Mononuclear cell (primary cell): ENCODE measurements around the gene WDR20. TPM values are rescaled to one million over a fixed set of nuclear protein-coding genes. Genes with fewer than 3 reads are reported as not detected.

ENCODE experiments used
- H3K27me3 ChIP-seq: 2 replicates; pipeline ENCODE4 v1.6.0; 2011; ENCODE audit warnings: low read length, control low read depth; ENCODE audit not compliant: insufficient read depth
- H3K4me1 ChIP-seq: 2 replicates; pipeline ENCODE4 v1.5.1; 2011; ENCODE audit warnings: mild to moderate bottlenecking, low read length, control low read depth; ENCODE audit not compliant: insufficient read depth
- H3K4me3 ChIP-seq: 2 replicates; pipeline ENCODE4 v1.5.1; 2011; ENCODE audit warnings: mild to moderate bottlenecking, low read length, moderate library complexity
- H3K9me3 ChIP-seq: 2 replicates; pipeline ENCODE4 v1.5.1; 2011; ENCODE audit warnings: low read depth, mild to moderate bottlenecking, control low read depth, low read length
- total RNA-seq: library from RNA; depleted of rRNA; stranded (reverse); fragments of >200 nt; gene quantifications from one replicate; pipeline ENCODE4 v1.2.3, GENCODE V29; 2012

WDR20 gene
- total RNA-seq, 1 donor: 30.0 TPM

- no peaks in the 10 kb centered on the region for H3K27me3 ChIP-seq
- no peaks in the 10 kb centered on the region for H3K9me3 ChIP-seq
- no peaks in the 10 kb centered on the region for H3K4me1 ChIP-seq
- no peak overlapping the region for H3K4me3 ChIP-seq
These were observed 70.8 kb downstream of the WDR20 start for GRCh38 chr14:102210421-102211042.

- Histone ChIP-seq H3K27me3 (no peaks in the 10 kb centered on the region), H3K4me3 (no peak overlapping the region), H3K9me3 (no peaks in the 10 kb centered on the region), H3K4me1 (no peaks in the 10 kb centered on the region)
These were observed 71.5 kb downstream of the WDR20 start for GRCh38 chr14:102211240-102211639.

- Histone ChIP-seq H3K4me1 (no peaks in the 10 kb centered on the region), H3K27me3 (no peaks in the 10 kb centered on the region), H3K9me3 (no peaks in the 10 kb centered on the region), H3K4me3 (no peak overlapping the region)
These were observed 72.7 kb downstream of the WDR20 start for GRCh38 chr14:102212356-102212755.

DNA sequence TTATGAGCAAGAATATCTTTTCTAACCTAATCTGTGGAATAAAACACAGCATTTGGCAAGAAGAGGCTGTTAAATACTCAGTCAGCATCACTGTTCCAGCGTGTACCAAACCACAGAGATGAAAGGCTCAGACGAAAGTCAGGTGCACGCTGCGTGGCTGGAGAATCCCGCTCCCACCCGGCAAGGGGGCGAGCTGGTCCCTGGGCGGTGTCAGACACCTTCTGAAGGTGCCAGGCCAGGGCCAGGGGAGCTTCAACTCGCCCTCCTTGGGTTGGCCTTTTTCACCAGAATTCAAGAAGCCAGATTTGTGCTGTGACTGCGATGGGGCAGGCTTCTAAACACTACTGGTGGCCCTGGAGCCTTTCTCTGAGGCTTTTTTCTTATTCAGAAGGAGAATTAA is 73.1 kb downstream of the WDR20 start:
- Histone ChIP-seq H3K9me3 (no peaks in the 10 kb centered on the region), H3K4me3 (no peak overlapping the region), H3K27me3 (no peaks in the 10 kb centered on the region), H3K4me1 (no peaks in the 10 kb centered on the region)

DNA sequence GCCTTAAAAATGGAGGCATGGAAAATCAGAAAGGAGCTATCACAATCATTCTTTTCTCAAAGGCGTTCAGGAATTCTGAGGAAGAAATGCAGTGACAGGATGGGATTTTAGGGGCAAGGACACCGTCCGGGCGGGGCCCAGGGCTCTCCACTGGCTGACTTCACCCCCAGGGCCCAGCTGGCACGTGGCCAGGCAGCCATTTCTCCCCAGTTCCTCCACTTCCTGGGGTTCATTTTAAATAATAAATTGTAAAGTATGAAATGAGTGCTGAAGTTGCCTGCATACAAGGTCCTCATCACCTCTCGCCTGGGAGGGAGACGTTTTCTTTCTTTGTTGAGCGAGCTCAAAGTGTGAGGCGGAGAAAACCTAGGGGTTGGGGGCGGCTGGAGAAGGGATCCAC is 73.8 kb downstream of the WDR20 start:
- Histone ChIP-seq H3K4me1 (no peaks in the 10 kb centered on the region), H3K9me3 (no peaks in the 10 kb centered on the region), H3K4me3 (no peak overlapping the region), H3K27me3 (no peaks in the 10 kb centered on the region)

DNA sequence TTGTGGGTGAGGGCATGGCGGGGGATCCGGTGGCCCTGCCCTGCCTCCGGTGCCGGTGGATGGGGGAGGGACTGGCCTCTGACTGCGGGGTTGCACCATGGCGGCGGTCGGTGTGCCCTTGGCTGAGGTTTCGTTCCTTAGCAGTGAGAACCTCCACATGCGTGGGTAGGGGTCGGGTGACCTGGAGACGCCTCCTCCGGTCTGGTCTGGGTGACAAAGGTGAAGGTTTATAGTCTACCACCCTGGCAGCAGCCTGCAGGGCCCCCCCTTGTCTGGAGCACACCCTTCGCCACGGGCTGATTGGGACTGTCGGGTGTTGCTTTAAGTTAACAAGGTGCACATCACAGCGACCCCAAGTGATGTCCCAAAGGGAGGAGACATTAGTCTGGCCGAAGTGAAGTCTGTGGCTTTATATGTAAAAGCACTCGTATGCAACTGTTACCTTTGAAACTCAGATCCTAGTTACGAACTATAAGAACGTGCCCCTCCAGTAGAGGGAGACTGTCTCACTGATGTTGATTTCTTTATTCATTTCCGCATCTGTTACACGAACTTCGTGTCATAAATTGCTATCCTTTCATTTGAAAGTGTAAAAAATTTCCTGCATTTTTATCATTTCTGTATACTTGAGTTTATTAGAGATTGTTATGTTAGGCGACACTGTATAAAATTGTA is 74.4 kb downstream of the WDR20 start:
- Histone ChIP-seq H3K4me3 (no peak overlapping the region), H3K4me1 (no peaks in the 10 kb centered on the region), H3K9me3 (no peaks in the 10 kb centered on the region), H3K27me3 (no peaks in the 10 kb centered on the region)

GRCh38 chr14:102215071-102215470 is 75.4 kb downstream of the WDR20 start:
- no peaks in the 10 kb centered on the region for H3K4me1 ChIP-seq
- no peak overlapping the region for H3K4me3 ChIP-seq
- no peaks in the 10 kb centered on the region for H3K9me3 ChIP-seq
- no peaks in the 10 kb centered on the region for H3K27me3 ChIP-seq

- Histone ChIP-seq H3K9me3 (no peaks in the 10 kb centered on the region), H3K4me1 (no peaks in the 10 kb centered on the region), H3K27me3 (no peaks in the 10 kb centered on the region), H3K4me3 (no peak overlapping the region)
These were observed 76.0 kb downstream of the WDR20 start for GRCh38 chr14:102215576-102216250.

- no peaks in the 10 kb centered on the region for H3K27me3 ChIP-seq
- H3K4me1 ChIP-seq: no peaks in the 10 kb centered on the region
- no peaks in the 10 kb centered on the region for H3K9me3 ChIP-seq
- no peak overlapping the region for H3K4me3 ChIP-seq
These were observed 77.7 kb downstream of the WDR20 start for GRCh38 chr14:102217399-102217798.

DNA sequence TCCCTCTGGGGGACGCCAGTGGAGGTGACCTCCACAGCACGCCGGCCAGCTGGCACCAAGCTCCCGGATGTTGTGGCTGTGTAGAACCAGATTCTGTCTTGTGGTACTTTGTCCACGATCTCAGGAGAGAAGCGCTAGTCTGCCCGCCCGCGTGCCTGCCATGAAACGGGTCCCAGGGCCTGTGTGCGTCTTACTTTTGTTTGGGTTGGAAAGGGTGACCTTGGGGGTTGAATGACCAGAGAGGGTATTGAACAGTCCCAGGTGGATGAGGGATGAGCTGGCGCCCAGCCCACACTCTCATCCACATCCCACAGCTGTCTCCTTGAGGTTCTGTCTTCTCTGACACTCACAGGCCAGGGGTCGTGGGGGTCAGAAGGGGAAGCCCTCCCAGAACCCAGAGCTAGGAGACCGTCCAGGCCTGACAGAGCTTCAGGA is 78.3 kb downstream of the WDR20 start:
- no peaks in the 10 kb centered on the region for H3K9me3 ChIP-seq
- no peaks in the 10 kb centered on the region for H3K4me1 ChIP-seq
- H3K27me3 ChIP-seq: no peaks in the 10 kb centered on the region
- no peak overlapping the region for H3K4me3 ChIP-seq

DNA sequence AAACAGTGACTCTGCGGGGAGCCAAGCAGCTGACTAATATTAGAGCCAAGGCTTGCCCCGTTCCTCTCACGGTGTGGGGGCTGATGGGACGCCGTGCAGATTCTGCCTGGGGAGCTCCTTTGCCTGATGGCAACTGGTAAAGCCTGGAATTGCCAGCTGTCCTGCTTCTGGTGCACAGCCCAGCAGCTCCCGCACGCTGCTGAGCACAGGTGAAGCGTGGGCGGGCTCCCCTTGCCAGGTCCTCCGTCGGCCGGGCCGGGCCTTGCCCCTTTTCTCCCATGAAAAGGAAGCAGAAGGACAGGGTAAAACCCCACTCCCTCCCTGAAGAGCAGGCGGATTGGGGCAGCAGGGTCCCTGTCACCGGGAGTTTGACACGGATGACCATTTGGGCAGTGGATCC is 79.0 kb downstream of the WDR20 start:
- H3K4me1 ChIP-seq: no peaks in the 10 kb centered on the region
- no peak overlapping the region for H3K4me3 ChIP-seq
- H3K27me3 ChIP-seq: no peaks in the 10 kb centered on the region

DNA sequence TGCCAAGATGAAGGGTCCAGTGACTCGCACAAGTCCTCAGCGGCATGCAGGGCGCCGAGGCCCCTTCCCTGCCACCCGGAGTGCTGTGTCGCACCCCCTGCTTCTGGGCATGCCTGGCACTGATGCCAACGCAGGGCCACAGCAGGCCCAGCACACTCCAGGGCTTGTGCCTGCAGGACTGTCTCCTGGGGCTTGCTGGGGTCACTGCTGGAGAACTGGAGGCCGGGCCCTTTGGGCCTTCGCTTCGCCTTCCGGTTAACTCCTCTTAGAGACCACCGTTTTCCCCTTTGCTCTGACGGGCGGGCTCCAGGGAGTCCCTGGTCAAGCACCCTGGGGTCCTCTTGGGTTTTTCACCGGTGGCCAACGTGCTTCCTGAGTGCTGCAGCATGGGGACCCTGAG is 79.6 kb downstream of the WDR20 start:
- Histone ChIP-seq H3K4me3 (no peak overlapping the region), H3K9me3 (no peaks in the 10 kb centered on the region), H3K27me3 (no peaks in the 10 kb centered on the region), H3K4me1 (no peaks in the 10 kb centered on the region)

More for the DNA sequence above, 79.0 kb downstream of the WDR20 start:
- H3K9me3 ChIP-seq: no peaks in the 10 kb centered on the region

- no peaks in the 10 kb centered on the region for H3K9me3 ChIP-seq
- H3K27me3 ChIP-seq: no peaks in the 10 kb centered on the region
- H3K4me1 ChIP-seq: no peaks in the 10 kb centered on the region
- no peak overlapping the region for H3K4me3 ChIP-seq
These were observed 80.3 kb downstream of the WDR20 start for GRCh38 chr14:102220031-102220430.

GRCh38 chr14:102221026-102221425 is 81.3 kb downstream of the WDR20 start:
- Histone ChIP-seq H3K4me3 (no peak overlapping the region), H3K4me1 (no peaks in the 10 kb centered on the region), H3K27me3 (no peaks in the 10 kb centered on the region), H3K9me3 (no peaks in the 10 kb centered on the region)

DNA sequence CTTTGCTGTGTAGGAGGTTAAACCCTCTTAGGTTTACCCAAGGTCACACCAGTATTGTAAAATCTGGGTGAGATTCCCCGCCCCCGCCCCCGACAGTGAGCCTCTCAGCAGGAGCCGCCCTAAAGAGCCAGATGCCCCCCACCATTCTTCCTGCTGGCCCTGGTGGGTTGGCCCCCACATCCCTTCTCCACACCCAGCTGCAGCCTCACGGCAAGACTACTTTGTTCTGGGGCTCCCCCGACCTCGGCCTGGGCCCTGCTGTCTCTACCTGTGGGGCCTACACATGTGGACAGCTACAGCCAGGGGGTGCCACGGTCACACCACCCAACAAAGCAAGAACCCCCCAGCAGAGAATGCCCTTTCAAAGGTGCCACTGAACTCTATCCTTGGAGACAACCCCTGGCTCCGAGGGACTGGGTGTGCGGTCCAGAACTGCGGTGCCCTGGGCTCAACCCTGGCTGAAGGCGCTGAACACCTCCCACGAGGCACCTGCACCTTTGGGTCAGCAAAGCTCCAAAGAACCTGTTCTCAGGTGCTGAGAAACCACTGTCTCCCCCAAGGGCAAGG is 82.4 kb downstream of the WDR20 start:
- Histone ChIP-seq H3K4me1 (no peaks in the 10 kb centered on the region), H3K27me3 (no peaks in the 10 kb centered on the region), H3K4me3 (no peak overlapping the region), H3K9me3 (no peaks in the 10 kb centered on the region)
